ENCODE results near the gene DYNC2H1.

DNA sequence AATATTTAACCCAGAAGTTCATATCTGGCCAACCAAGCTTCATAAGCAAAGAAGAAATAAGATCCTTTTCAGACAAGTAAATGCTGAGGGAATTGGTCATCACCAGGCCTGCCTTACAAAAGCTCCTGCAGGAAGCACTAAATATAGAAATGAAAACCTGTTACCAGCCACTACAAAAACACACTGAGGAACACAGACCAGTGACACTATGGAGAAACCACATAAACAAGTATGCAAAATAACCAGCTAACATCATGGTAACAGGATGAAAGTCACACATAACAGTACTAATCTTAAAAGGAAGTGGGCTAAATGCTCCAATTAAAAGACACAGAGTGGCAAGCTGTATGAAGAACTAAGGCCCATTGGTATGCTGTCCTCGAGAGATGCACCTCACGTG lies 311.4 kb downstream of the DYNC2H1 start:
- TF ChIP-seq, protein P1, sequence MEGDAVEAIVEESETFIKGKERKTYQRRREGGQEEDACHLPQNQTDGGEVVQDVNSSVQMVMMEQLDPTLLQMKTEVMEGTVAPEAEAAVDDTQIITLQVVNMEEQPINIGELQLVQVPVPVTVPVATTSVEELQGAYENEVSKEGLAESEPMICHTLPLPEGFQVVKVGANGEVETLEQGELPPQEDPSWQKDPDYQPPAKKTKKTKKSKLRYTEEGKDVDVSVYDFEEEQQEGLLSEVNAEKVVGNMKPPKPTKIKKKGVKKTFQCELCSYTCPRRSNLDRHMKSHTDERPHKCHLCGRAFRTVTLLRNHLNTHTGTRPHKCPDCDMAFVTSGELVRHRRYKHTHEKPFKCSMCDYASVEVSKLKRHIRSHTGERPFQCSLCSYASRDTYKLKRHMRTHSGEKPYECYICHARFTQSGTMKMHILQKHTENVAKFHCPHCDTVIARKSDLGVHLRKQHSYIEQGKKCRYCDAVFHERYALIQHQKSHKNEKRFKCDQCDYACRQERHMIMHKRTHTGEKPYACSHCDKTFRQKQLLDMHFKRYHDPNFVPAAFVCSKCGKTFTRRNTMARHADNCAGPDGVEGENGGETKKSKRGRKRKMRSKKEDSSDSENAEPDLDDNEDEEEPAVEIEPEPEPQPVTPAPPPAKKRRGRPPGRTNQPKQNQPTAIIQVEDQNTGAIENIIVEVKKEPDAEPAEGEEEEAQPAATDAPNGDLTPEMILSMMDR (IDR thresholded peaks at IDR 0.05; ENCODE audit: low read depth, low read length): no peak
- TF ChIP-seq EZH2phosphoT487 (IDR thresholded peaks at IDR 0.05; ENCODE audit: low read depth): no peak
